H1 (cell line): Measurements from ENCODE around the gene DENND1A. TPM values are rescaled to one million over a fixed set of nuclear protein-coding genes. Genes with fewer than 3 reads are reported as not detected.

Experiments
- CTCF ChIA-PET: fragments of 300-600 bp; sonication (Branson Sonifier 250); formaldehyde crosslinking; loops from one replicate; lab custom pipeline; 2021; ENCODE audit not compliant: partially characterized antibody; lab: Charles Lee
- POLR2A ChIA-PET: fragments of 300-600 bp; sonication (Branson Sonifier 250); formaldehyde crosslinking; loops from one replicate; lab custom pipeline; 2021; ENCODE audit warnings: inconsistent platforms; ENCODE audit not compliant: partially characterized antibody; lab: Charles Lee
- DNase-seq, 2 experiments: peaks; one replicate each; pipeline versions ENCODE4 v3.0.0 to v3.0.0-alpha.2; 2010 to 2022; ENCODE audit warnings: low spot score in 2 of 2, low read depth in 1 of 2, mixed read lengths in 1 of 2
- FAIRE-seq: peaks from 2 replicates; lab custom pipeline; 2011; peaks lifted over from hg19 to GRCh38; lab: Jason Lieb, UNC
- H2AFZ ChIP-seq: 2 replicates; pipeline ENCODE4 v1.8.1; 2012; ENCODE audit warnings: low read length, inconsistent platforms
- H2AK5ac ChIP-seq: 2 replicates; pipeline ENCODE4 v1.6.1; 2013; ENCODE audit warnings: low read depth, low read length
- H2BK120ac ChIP-seq: replicated peaks from 2 replicates; pipeline ENCODE3; 2013; ENCODE audit warnings: low read depth, low read length, inconsistent platforms
- H2BK12ac ChIP-seq: 2 replicates; pipeline ENCODE4 v1.6.1; 2013; ENCODE audit warnings: low read depth, low read length
- H2BK15ac ChIP-seq: 2 replicates; pipeline ENCODE4 v1.6.1; 2013; ENCODE audit warnings: low read length
- H2BK20ac ChIP-seq: 2 replicates; pipeline ENCODE4 v1.6.1; 2013; ENCODE audit warnings: low read length
- H2BK5ac ChIP-seq: 2 replicates; pipeline ENCODE4 v1.6.1; 2013; ENCODE audit warnings: low read depth, low read length
- H3K14ac ChIP-seq: 2 replicates; pipeline ENCODE4 v1.6.1; 2013; ENCODE audit warnings: inconsistent platforms; ENCODE audit not compliant: insufficient read length
- H3K18ac ChIP-seq: 2 replicates; pipeline ENCODE4 v1.6.1; 2013; ENCODE audit warnings: low read length; ENCODE audit errors: extremely low read depth
- H3K23ac ChIP-seq: 2 replicates; pipeline ENCODE4 v1.6.1; 2013; ENCODE audit warnings: inconsistent platforms; ENCODE audit not compliant: insufficient read length
- H3K23me2 ChIP-seq: 2 replicates; pipeline ENCODE4 v1.6.1; 2013; ENCODE audit warnings: low read depth, low read length
- H3K27ac ChIP-seq: 2 replicates; pipeline ENCODE4 v1.6.1; 2011; ENCODE audit warnings: low read depth, low read length, inconsistent platforms
- H3K27me3 ChIP-seq, 4 experiments: replicated peaks in 1 of 4; 1 replicate in 1 of 4; 2 replicates in 3 of 4; pipeline versions ENCODE4 v1.6.1 to v1.8.1; 2011 to 2013; ENCODE audit warnings: low read length in 3 of 4, mild to moderate bottlenecking in 3 of 4, inconsistent platforms in 2 of 4, mixed read lengths in 2 of 4, moderate library complexity in 1 of 4; ENCODE audit not compliant: control insufficient read depth in 3 of 4, insufficient read depth in 3 of 4; ENCODE audit errors: extremely low read depth in 1 of 4
- H3K36me3 ChIP-seq, 4 experiments: 2 replicates each; pipeline versions ENCODE4 v1.6.1 to v1.8.1; 2011 to 2013; ENCODE audit warnings: mild to moderate bottlenecking in 4 of 4, low read length in 3 of 4, moderate library complexity in 2 of 4, control low read depth in 1 of 4, inconsistent platforms in 1 of 4; ENCODE audit not compliant: insufficient read depth in 4 of 4, control insufficient read depth in 2 of 4
- H3K4ac ChIP-seq: replicated peaks from 2 replicates; pipeline ENCODE3; 2013; ENCODE audit warnings: low read length, low read depth, mixed read lengths, inconsistent platforms; ENCODE audit not compliant: insufficient read length
- H3K4me1 ChIP-seq, 4 experiments: replicated peaks in 1 of 4; 1 replicate in 1 of 4; 2 replicates in 3 of 4; pipeline versions ENCODE4 v1.6.1 to v1.8.1; 2011 to 2013; ENCODE audit warnings: low read length in 3 of 4, inconsistent platforms in 2 of 4, mixed read lengths in 1 of 4; ENCODE audit not compliant: insufficient read depth in 4 of 4, control insufficient read depth in 3 of 4
- H3K4me2 ChIP-seq, 2 experiments: 2 replicates each; pipeline versions ENCODE4 v1.6.1 to v1.8.1; 2011 to 2013; ENCODE audit warnings: low read depth in 2 of 2, low read length in 2 of 2, control low read depth in 1 of 2, inconsistent platforms in 1 of 2, mild to moderate bottlenecking in 1 of 2; ENCODE audit not compliant: insufficient read depth in 1 of 2
- H3K4me3 ChIP-seq, 4 experiments: fragments of 200-600, 300-600 bp in 1 of 4; sonication (generic), shearing (Covaris generic), sonication (Bioruptor Twin) in 1 of 4; 2 replicates each; pipeline versions ENCODE4 v1.5.1 to v1.8.1; 2011 to 2016; ENCODE audit warnings: low read length in 4 of 4, low read depth in 3 of 4, control low read depth in 2 of 4, inconsistent platforms in 2 of 4, mild to moderate bottlenecking in 2 of 4, mixed read lengths in 1 of 4, moderate library complexity in 1 of 4; ENCODE audit not compliant: insufficient read depth in 2 of 4; ENCODE audit errors: extremely low read depth in 1 of 4
- H3K56ac ChIP-seq: replicated peaks from 2 replicates; pipeline ENCODE3; 2013; ENCODE audit warnings: low read depth, mild to moderate bottlenecking, mixed read lengths, low read length, inconsistent platforms; ENCODE audit not compliant: insufficient read length
- H3K79me1 ChIP-seq: 2 replicates; pipeline ENCODE4 v1.6.1; 2013; ENCODE audit warnings: low read depth, low read length, control low read depth
- H3K79me2 ChIP-seq, 2 experiments: 2 replicates each; pipeline versions ENCODE4 v1.6.1 to v1.8.1; 2012 to 2013; ENCODE audit warnings: low read length in 2 of 2, mild to moderate bottlenecking in 2 of 2, inconsistent platforms in 1 of 2; ENCODE audit not compliant: insufficient read depth in 2 of 2, control insufficient read depth in 1 of 2
- H3K9ac ChIP-seq, 4 experiments: replicated peaks in 1 of 4; 1 replicate in 1 of 4; 2 replicates in 3 of 4; pipeline versions ENCODE4 v1.6.1 to v1.8.1; 2011 to 2013; ENCODE audit warnings: low read depth in 3 of 4, low read length in 3 of 4, control low read depth in 2 of 4, mild to moderate bottlenecking in 2 of 4, moderate library complexity in 2 of 4, inconsistent platforms in 1 of 4; ENCODE audit errors: extremely low read depth in 1 of 4
- H3K9me3 ChIP-seq, 2 experiments: 2 replicates each; pipeline versions ENCODE4 v1.6.1 to v1.8.1; 2012 to 2013; ENCODE audit warnings: mild to moderate bottlenecking in 2 of 2, moderate library complexity in 2 of 2, control low read depth in 1 of 2, inconsistent platforms in 1 of 2, low read depth in 1 of 2, low read length in 1 of 2, mixed read lengths in 1 of 2; ENCODE audit not compliant: insufficient read depth in 2 of 2
- H4K20me1 ChIP-seq, 2 experiments: replicated peaks in 1 of 2; 2 replicates each; pipeline versions ENCODE3 to v1.8.1; 2011 to 2013; ENCODE audit warnings: inconsistent platforms in 2 of 2, low read length in 2 of 2, mild to moderate bottlenecking in 1 of 2; ENCODE audit not compliant: insufficient read depth in 2 of 2, control insufficient read depth in 1 of 2
- H4K5ac ChIP-seq: 2 replicates; pipeline ENCODE4 v1.6.1; 2013; ENCODE audit warnings: low read length, low read depth, mixed read lengths, inconsistent platforms; ENCODE audit not compliant: insufficient read length
- H4K8ac ChIP-seq: 2 replicates; pipeline ENCODE4 v1.8.0; 2013; ENCODE audit warnings: mild to moderate bottlenecking, moderate library complexity, low read length, inconsistent platforms; ENCODE audit not compliant: insufficient read depth; ENCODE audit errors: extremely low read depth
- H4K91ac ChIP-seq: replicated peaks from 2 replicates; pipeline ENCODE3; 2013; ENCODE audit warnings: low read length, mixed read lengths, inconsistent platforms; ENCODE audit not compliant: insufficient read length
- KDM1A ChIP-seq: fragments of 200-600, 300-600 bp; sonication (generic); IDR thresholded peaks from 2 replicates; pipeline ENCODE4 v1.7.1; 2016; ENCODE audit warnings: mild to moderate bottlenecking, low read length, borderline replicate concordance
- POLR2A ChIP-seq, 2 experiments: IDR thresholded peaks; 1 replicate in 1 of 2; 2 replicates in 1 of 2; pipeline ENCODE4 v1.6.1; 2011; ENCODE audit warnings: low read depth in 2 of 2, low read length in 2 of 2, mild to moderate bottlenecking in 2 of 2; ENCODE audit errors: control extremely low read depth in 1 of 2
- SIN3A ChIP-seq, 2 experiments: IDR thresholded peaks in 1 of 2; conservative IDR thresholded peaks in 1 of 2; 2 replicates each; pipeline ENCODE4 v1.6.1; 2011 to 2012; ENCODE audit warnings: low read length in 2 of 2, improper control_type of control experiment in 1 of 2, low read depth in 1 of 2, mild to moderate bottlenecking in 1 of 2
- WGBS, 2 experiments: shearing (Covaris generic) in 1 of 2; methylation state at CpG; one replicate each; pipeline versions ENCODE4 v1.1.6 to v1.1.7; 2013 to 2015; ENCODE audit warnings: low lambda C conversion rate in 2 of 2, mixed read lengths in 2 of 2, inconsistent platforms in 1 of 2, low coverage in 1 of 2, missing lambda C conversion rate in 1 of 2; ENCODE audit not compliant: insufficient replicate concordance in 2 of 2, insufficient coverage in 1 of 2, insufficient read length in 1 of 2; ENCODE audit errors: extremely low coverage in 1 of 2, missing lambda C conversion rate in 1 of 2; 5-methylcytosine and 5-hydroxymethylcytosine counted together
- polyA plus RNA-seq, 7 experiments: library from polyadenylated mRNA; depleted of rRNA in 3 of 7; stranded (reverse) in 5 of 7; unstranded in 2 of 7; fragments of >200 nt in 5 of 7; fragments of 200-250 nt in 2 of 7; gene quantifications; 1 replicate in 5 of 7; 2 replicates in 1 of 7; 4 replicates in 1 of 7; pipeline versions ENCODE4 v1.2.1 to v1.2.3, GENCODE V29; 2011 to 2013; ENCODE audit warnings: missing spikeins in 2 of 7, mixed read lengths in 2 of 7
- total RNA-seq: library from RNA; stranded (reverse); fragmentation: NEBNext Ultra II Directional; extraction: Animal tissue kit (Norgen Biotek cat#: 25700); gene quantifications from 2 replicates; pipeline ENCODE4 v1.2.1, GENCODE V29; 2021

Gene DENND1A
- total and polyA plus RNA-seq, 2 of the 8 experiments (the other 6 are each of a cell fraction or from before 2014, with no cell fraction given), result 24.1 to 26.4 TPM

GRCh38 chr9:123424552-123425225 is 505.2 kb downstream of the DENND1A start:
- H2BK15ac ChIP-seq, result no peak overlapping the region

More at GRCh38 chr9:123424552-123425225, 505.2 kb downstream of the DENND1A start:
- DNase-seq (no peak), FAIRE-seq (no peak)
- Histone ChIP-seq H2BK5ac (no peak overlapping the region), H3K9me3 (no peaks in the 10 kb centered on the region), H3K4me1 (peaks cover 5 to 14% (median 11%) of the 10 kb centered on the region in 4 experiments), H3K14ac (no peak overlapping the region), H4K20me1 (no peaks in the 10 kb centered on the region), H3K4ac (no peak overlapping the region), H2AK5ac (no peak overlapping the region), H3K18ac (no peak overlapping the region), H3K4me3 (no peak overlapping the region), H2BK20ac (no peak overlapping the region), H4K91ac (no peak overlapping the region), H3K79me1 (no peaks in the 10 kb centered on the region), H2BK120ac (no peak overlapping the region), H4K8ac (peak overlapping the region; percentile 16; the same call in 1 of the 2 replicates), H3K36me3 (no peaks in the 10 kb centered on the region), H3K23me2 (no peaks in the 10 kb centered on the region), H3K79me2 (no peaks in the 10 kb centered on the region), H3K23ac (no peak overlapping the region), H3K9ac (no peak overlapping the region), H4K5ac (no peak overlapping the region), H3K27me3 (no peaks in the 10 kb centered on the region), H3K27ac (no peak overlapping the region), H3K56ac (no peak overlapping the region), H3K4me2 (no peak overlapping the region), H2BK12ac (0 out of 2 replicates have a peak overlapping the region, but pooled peaks have one; percentile 31), H2AFZ (no peak overlapping the region)
- TF ChIP-seq SIN3A (conservative IDR thresholded peaks at IDR 0.05 in 1 of 2, IDR thresholded peaks at IDR 0.05 in 1 of 2; ENCODE audit: low read depth in 1 of 2, low read length in 2 of 2) (no peak), KDM1A (peak; percentile 60; the same call in 1 of the 2 replicates), POLR2A (IDR thresholded peaks at IDR 0.05; ENCODE audit: control extremely low read depth in 1 of 2, low read depth in 2 of 2, low read length in 2 of 2) (no peak)
- WGBS, 2 experiments, result 91% methylated on average over 6 of the region's 6 CpGs; no CpG with 5 or more reads in 1 of the 2 experiments
- ChIA-PET CTCF (interaction anchor here (0.6 to 5.9 kb wide), 9 partner anchors 9 to 613 kb away, joined by 3 to 64 read pairs (median 4); no protein-coding TSS in a partner anchor), POLR2A (interaction anchor here (1.2 kb wide), 1 partner anchor 11 kb away, joined by 3 read pairs; no protein-coding TSS in a partner anchor)
